Mucosa of descending colon (tissue), 3 donors: ENCODE measurements around the gene SERPINH1. TPM values are rescaled to one million over a fixed set of nuclear protein-coding genes. Genes with fewer than 3 reads are reported as not detected.

ENCODE experiments used
- ATAC-seq: fragments of 200-7000 bp; cut with Tn5 transposase; one replicate; pipeline ENCODE4 v1.9.1; 2020; ENCODE audit warnings: mild to moderate bottlenecking, moderate library complexity
- DNase-seq, 3 donors: peaks; one replicate each; pipeline ENCODE4 v3.0.0-alpha.2; 2020
- H3K36me3 ChIP-seq: fragments of 200-600 bp; one replicate; pipeline ENCODE4 v1.8.0; 2021; ENCODE audit warnings: low read depth, mild to moderate bottlenecking
- H3K4me1 ChIP-seq: fragments of 200-600 bp; one replicate; pipeline ENCODE4 v1.8.0; 2021; ENCODE audit warnings: low read depth, mild to moderate bottlenecking
- H3K4me3 ChIP-seq: fragments of 200-600 bp; one replicate; pipeline ENCODE4 v1.8.0; 2021; ENCODE audit warnings: mild to moderate bottlenecking
- H3K9me3 ChIP-seq: fragments of 200-600 bp; one replicate; pipeline ENCODE4 v1.8.0; 2021; ENCODE audit warnings: mild to moderate bottlenecking
- intact Hi-C, 2 donors: fragments of 100-400 bp; cut with DNase I in 1 of 2; cut with micrococcal nuclease in 1 of 2; formaldehyde crosslinking; loops; one replicate each; pipeline versions ENCODE4 v1.11.0 to v1.11.1; 2022; cut with DNase I, micrococcal nuclease
- total RNA-seq, 3 donors: library from RNA; stranded (reverse); fragmentation: NEBNext Ultra II Directional in 2 of 3; extraction: Animal tissue kit (Norgen Biotek cat#: 25700) in 2 of 3; gene quantifications; one replicate each; pipeline versions ENCODE4 v1.2.1 to v1.2.4, GENCODE V29; 2021 to 2023
- TF ChIP-seq, protein P1 (sequence below): fragments of 200-600 bp; IDR thresholded peaks from one replicate; pipeline ENCODE4 v1.8.0; 2022; ENCODE audit warnings: antibody characterized with exemption, mild to moderate bottlenecking
- donor health status: DM: no; HTN: no; CAD: no; lungs with moderate emphysema.
- donor health status: DM: no; HTN: no; CAD: no.
- donor health status: DM: no; HTN: yes; CAD: no.

SERPINH1 gene
- total RNA-seq, 3 donors from 2014 or later = 44.1 to 87.0 (median 50.5) TPM

- Histone ChIP-seq H3K4me1 (peaks cover 8% of the 10 kb centered on the region), H3K9me3 (no peaks in the 10 kb centered on the region), H3K36me3 (no peaks in the 10 kb centered on the region), H3K4me3 (no peak overlapping the region)
- DNase-seq (no peak), ATAC-seq (no peak)
- TF ChIP-seq, protein P1, sequence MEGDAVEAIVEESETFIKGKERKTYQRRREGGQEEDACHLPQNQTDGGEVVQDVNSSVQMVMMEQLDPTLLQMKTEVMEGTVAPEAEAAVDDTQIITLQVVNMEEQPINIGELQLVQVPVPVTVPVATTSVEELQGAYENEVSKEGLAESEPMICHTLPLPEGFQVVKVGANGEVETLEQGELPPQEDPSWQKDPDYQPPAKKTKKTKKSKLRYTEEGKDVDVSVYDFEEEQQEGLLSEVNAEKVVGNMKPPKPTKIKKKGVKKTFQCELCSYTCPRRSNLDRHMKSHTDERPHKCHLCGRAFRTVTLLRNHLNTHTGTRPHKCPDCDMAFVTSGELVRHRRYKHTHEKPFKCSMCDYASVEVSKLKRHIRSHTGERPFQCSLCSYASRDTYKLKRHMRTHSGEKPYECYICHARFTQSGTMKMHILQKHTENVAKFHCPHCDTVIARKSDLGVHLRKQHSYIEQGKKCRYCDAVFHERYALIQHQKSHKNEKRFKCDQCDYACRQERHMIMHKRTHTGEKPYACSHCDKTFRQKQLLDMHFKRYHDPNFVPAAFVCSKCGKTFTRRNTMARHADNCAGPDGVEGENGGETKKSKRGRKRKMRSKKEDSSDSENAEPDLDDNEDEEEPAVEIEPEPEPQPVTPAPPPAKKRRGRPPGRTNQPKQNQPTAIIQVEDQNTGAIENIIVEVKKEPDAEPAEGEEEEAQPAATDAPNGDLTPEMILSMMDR = no peak
- intact Hi-C loops = no loop called here
These were observed 33.9 kb upstream of the SERPINH1 start for GRCh38 chr11:75527938-75528735.

- Histone ChIP-seq H3K9me3 (no peaks in the 10 kb centered on the region), H3K4me3 (no peak overlapping the region), H3K36me3 (no peaks in the 10 kb centered on the region), H3K4me1 (peaks cover 4% of the 10 kb centered on the region)
- TF ChIP-seq, protein P1 = no peak
- intact Hi-C loops = no loop called here
- DNase-seq (no peak), ATAC-seq (no peak)
These were observed 31.5 kb upstream of the SERPINH1 start for GRCh38 chr11:75530577-75530976.

DNA sequence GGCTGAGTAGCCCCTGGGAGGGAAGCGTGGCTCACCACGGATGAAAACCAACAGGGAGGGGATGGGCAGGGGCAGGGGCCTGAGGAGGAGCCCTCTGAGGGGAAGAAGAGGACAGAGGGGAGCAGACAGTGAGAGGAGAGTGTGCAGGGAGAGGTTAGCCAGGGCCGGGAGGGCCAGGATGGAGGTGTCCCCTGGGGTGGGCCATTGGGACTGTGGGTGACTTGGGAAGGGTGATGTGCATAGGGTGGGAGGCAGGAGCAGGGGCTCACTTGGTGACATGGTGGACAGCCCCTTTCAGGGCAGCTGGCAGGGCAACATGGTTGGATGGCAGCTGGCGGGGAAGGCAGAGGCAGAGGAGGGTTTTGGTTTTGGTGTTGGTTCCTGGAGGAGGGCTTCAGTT lies 30.7 kb upstream of the SERPINH1 start:
- intact Hi-C loops = no loop called here

DNA sequence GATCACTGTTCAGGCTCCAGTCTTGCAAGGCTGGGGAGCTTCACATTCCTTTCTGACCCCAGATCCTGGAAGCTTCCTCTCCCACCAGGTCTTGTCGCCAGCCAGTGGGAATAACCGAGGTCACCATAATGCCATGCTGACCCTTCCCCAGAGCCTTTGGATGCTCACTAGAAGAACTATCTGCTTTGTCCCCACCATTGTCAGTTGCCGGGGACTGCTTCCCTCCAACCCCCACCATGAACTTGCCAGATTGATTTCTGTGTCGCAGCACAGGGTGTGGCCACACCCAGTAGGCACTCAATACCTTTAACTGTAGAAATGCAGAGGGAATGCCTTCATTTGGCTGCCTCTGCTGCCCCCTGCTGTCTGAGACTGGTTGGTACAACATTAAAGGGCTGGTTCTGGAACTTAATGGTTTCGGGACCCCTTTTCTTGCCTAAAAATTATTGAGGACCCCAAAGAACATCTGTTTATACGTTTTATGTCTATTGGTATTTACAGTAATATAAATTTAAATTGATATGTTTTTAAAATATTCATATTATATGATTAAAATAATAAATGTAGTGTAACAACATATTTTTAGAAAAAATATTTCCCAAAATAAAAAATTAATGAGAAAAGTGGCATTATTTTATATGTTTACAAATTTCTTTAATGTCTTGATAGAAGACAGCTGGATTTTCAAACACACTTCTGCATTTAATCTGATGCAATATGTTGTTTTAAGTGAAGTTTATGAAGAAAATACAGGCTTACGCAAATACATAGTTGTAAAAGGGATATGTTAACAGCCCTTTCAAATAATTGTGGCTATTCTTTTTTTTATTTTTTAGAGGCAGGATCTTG lies 29.6 kb upstream of the SERPINH1 start:
- intact Hi-C loops = loop anchor here (2.0 kb wide), 1 partner anchor 88 kb away; no protein-coding TSS in a partner anchor
- peak; percentile 63 to 84 (median 79) for DNase-seq
- Histone ChIP-seq H3K4me3 (no peak overlapping the region), H3K36me3 (no peaks in the 10 kb centered on the region), H3K9me3 (no peaks in the 10 kb centered on the region), H3K4me1 (no peaks in the 10 kb centered on the region)
- peak; percentile 83 for ATAC-seq
- TF ChIP-seq, protein P1 = peak; percentile 64

More for the DNA sequence above, 30.7 kb upstream of the SERPINH1 start:
- TF ChIP-seq, protein P1 = no peak
- Histone ChIP-seq H3K36me3 (no peaks in the 10 kb centered on the region), H3K9me3 (no peaks in the 10 kb centered on the region), H3K4me3 (no peak overlapping the region), H3K4me1 (peaks cover 4% of the 10 kb centered on the region)
- DNase-seq = no peak
- no peak for ATAC-seq

DNA sequence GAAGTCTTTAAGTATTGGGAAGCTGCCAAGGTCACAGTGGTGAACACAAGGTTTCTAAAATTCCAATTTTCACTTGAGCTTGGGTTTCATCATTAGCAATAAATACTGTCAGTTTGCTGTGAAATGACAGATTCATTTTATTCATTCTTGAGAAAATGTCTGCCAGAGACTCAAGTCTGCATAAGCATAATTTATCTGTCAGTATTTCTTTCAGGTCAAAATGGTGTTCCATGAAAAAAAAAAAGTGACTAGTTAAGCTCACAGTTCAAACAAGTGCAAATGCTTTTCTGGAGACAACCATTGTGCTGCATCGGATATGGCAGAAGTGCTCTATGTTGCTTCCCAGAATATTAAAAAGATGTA lies 28.2 kb upstream of the SERPINH1 start:
- no peaks in the 10 kb centered on the region for H3K4me1 ChIP-seq
- intact Hi-C loops = loop anchor here (2.0 kb wide), 1 partner anchor 89 kb away; no protein-coding TSS in a partner anchor

More for the DNA sequence above, 28.2 kb upstream of the SERPINH1 start:
- Histone ChIP-seq H3K9me3 (no peaks in the 10 kb centered on the region), H3K36me3 (no peaks in the 10 kb centered on the region), H3K4me3 (no peak overlapping the region)
- TF ChIP-seq, protein P1 = no peak
- ATAC-seq (no peak), DNase-seq (no peak)
